ENCODE data around the gene IPO5.

IPO5 gene

GRCh38 chr13:97944396-97945029, 9.0 kb upstream of the IPO5 start:
- H3F3A ChIP-seq (ENCODE audit: insufficient read depth) = no peaks in the 10 kb centered on the region
- no peak overlapping the region for H3K9ac ChIP-seq (ENCODE audit: low read length)
- no peak for TF ChIP-seq EZH2phosphoT487 (conservative IDR thresholded peaks at IDR 0.05; ENCODE audit: low read length)
- TF ChIP-seq CTCF (IDR thresholded peaks at IDR 0.05; ENCODE audit: insufficient read depth, low read length, poor library complexity, severe bottlenecking) = no peak
- no peak overlapping the region for H3K27ac ChIP-seq (ENCODE audit: low read depth, low read length)
- no peaks in the 10 kb centered on the region; the same call in 1 of the 2 replicates for H3K27me3 ChIP-seq (ENCODE audit: low read length)
- no peak overlapping the region for H3K4me2 ChIP-seq (ENCODE audit: low read depth, low read length, poor library complexity, severe bottlenecking)
- H3K4me3 ChIP-seq (ENCODE audit: insufficient read depth, low read length, poor library complexity, severe bottlenecking) = no peak overlapping the region
- no peaks in the 10 kb centered on the region for H3K79me2 ChIP-seq (ENCODE audit: insufficient read depth, low read length)
- H4K20me1 ChIP-seq (ENCODE audit: low read depth, low read length) = no peaks in the 10 kb centered on the region
- no peaks in the 10 kb centered on the region for H3K9me3 ChIP-seq (ENCODE audit: insufficient read depth, low read length)
- no peak overlapping the region for H2AFZ ChIP-seq (ENCODE audit: low read depth, low read length, severe bottlenecking)
- H3K9me2 ChIP-seq (replicated peaks; ENCODE audit: insufficient read depth, low read length) = no peaks in the 10 kb centered on the region
- no peaks in the 10 kb centered on the region for H3K36me3 ChIP-seq (ENCODE audit: low read length)

- Histone ChIP-seq H3K4me3 (ENCODE audit: insufficient read depth, low read length, poor library complexity, severe bottlenecking) (no peak overlapping the region), H2AFZ (ENCODE audit: low read depth, low read length, severe bottlenecking) (no peak overlapping the region), H3K27me3 (ENCODE audit: low read length) (no peaks in the 10 kb centered on the region), H3K4me2 (ENCODE audit: low read depth, low read length, poor library complexity, severe bottlenecking) (no peak overlapping the region), H3K27ac (ENCODE audit: low read depth, low read length) (no peak overlapping the region), H4K20me1 (ENCODE audit: low read depth, low read length) (no peaks in the 10 kb centered on the region), H3K9me3 (ENCODE audit: insufficient read depth, low read length) (no peaks in the 10 kb centered on the region; the same call in 1 of the 2 replicates), H3K36me3 (ENCODE audit: low read length) (no peaks in the 10 kb centered on the region), H3F3A (ENCODE audit: insufficient read depth) (no peaks in the 10 kb centered on the region), H3K9ac (ENCODE audit: low read length) (no peak overlapping the region), H3K79me2 (ENCODE audit: insufficient read depth, low read length) (no peaks in the 10 kb centered on the region), H3K9me2 (replicated peaks; ENCODE audit: insufficient read depth, low read length) (no peaks in the 10 kb centered on the region)
- TF ChIP-seq EZH2phosphoT487 (conservative IDR thresholded peaks at IDR 0.05; ENCODE audit: low read length) = no peak
- TF ChIP-seq CTCF (IDR thresholded peaks at IDR 0.05; ENCODE audit: insufficient read depth, low read length, poor library complexity, severe bottlenecking) = no peak
Measured at GRCh38 chr13:97945342-97945741, 8.1 kb upstream of the IPO5 start.

- Histone ChIP-seq H3K9me2 (replicated peaks; ENCODE audit: insufficient read depth, low read length) (no peaks in the 10 kb centered on the region), H3K27me3 (ENCODE audit: low read length) (no peaks in the 10 kb centered on the region), H3K36me3 (ENCODE audit: low read length) (no peaks in the 10 kb centered on the region), H2AFZ (ENCODE audit: low read depth, low read length, severe bottlenecking) (no peak overlapping the region), H3F3A (ENCODE audit: insufficient read depth) (no peaks in the 10 kb centered on the region), H3K4me2 (ENCODE audit: low read depth, low read length, poor library complexity, severe bottlenecking) (no peak overlapping the region), H3K4me3 (ENCODE audit: insufficient read depth, low read length, poor library complexity, severe bottlenecking) (no peak overlapping the region), H3K79me2 (ENCODE audit: insufficient read depth, low read length) (no peaks in the 10 kb centered on the region), H4K20me1 (ENCODE audit: low read depth, low read length) (no peaks in the 10 kb centered on the region), H3K9ac (ENCODE audit: low read length) (no peak overlapping the region), H3K27ac (ENCODE audit: low read depth, low read length) (no peak overlapping the region), H3K9me3 (ENCODE audit: insufficient read depth, low read length) (no peaks in the 10 kb centered on the region; the same call in 1 of the 2 replicates)
- TF ChIP-seq EZH2phosphoT487 (conservative IDR thresholded peaks at IDR 0.05; ENCODE audit: low read length) = no peak
- no peak for TF ChIP-seq CTCF (IDR thresholded peaks at IDR 0.05; ENCODE audit: insufficient read depth, low read length, poor library complexity, severe bottlenecking)
Measured at GRCh38 chr13:97945792-97946419, 7.6 kb upstream of the IPO5 start.
